GM21447 (cell line): ENCODE data around the gene EXOC3L4.
"Not testable (repeated sequence)": the region's sequence is repeated elsewhere in the genome, so short reads cannot be mapped to it uniquely, and the experiment has no call there.

ENCODE experiments used
- ATAC-seq: cut with Tn5 transposase; IDR thresholded peaks from one replicate; pipeline ENCODE4 v1.9.1; 2021; ENCODE audit not compliant: unreplicated experiment

EXOC3L4 gene

GRCh38 chr14:103103461-103104388 lies 9.2 kb downstream of the EXOC3L4 start:
- ATAC-seq: no peak

GRCh38 chr14:103104389-103104653 lies 9.8 kb downstream of the EXOC3L4 start:
- no peak for ATAC-seq

GRCh38 chr14:103104654-103105452 lies 10.3 kb downstream of the EXOC3L4 start:
- no peak for ATAC-seq

GRCh38 chr14:103105580-103106150 lies 11.1 kb downstream of the EXOC3L4 start:
- ATAC-seq: no peak

- ATAC-seq: no peak
These were observed 12.9 kb downstream of the EXOC3L4 start for GRCh38 chr14:103107455-103107854.

- ATAC-seq: no peak
These were observed 13.6 kb downstream of the EXOC3L4 start for GRCh38 chr14:103107941-103108748.

- peak; percentile 49 for ATAC-seq
These were observed 14.3 kb downstream of the EXOC3L4 start for GRCh38 chr14:103108749-103109207.

GRCh38 chr14:103109535-103110441 lies 15.3 kb downstream of the EXOC3L4 start:
- no peak for ATAC-seq

GRCh38 chr14:103110681-103111231 lies 16.2 kb downstream of the EXOC3L4 start:
- no peak for ATAC-seq

GRCh38 chr14:103111232-103111868 lies 16.8 kb downstream of the EXOC3L4 start:
- no peak for ATAC-seq

- ATAC-seq: no peak
These were observed 18.1 kb downstream of the EXOC3L4 start for GRCh38 chr14:103112400-103113243.

GRCh38 chr14:103113303-103113702 lies 18.8 kb downstream of the EXOC3L4 start:
- no peak for ATAC-seq

GRCh38 chr14:103113774-103114173 lies 19.2 kb downstream of the EXOC3L4 start:
- no peak for ATAC-seq

GRCh38 chr14:103115086-103115679 lies 20.7 kb downstream of the EXOC3L4 start:
- ATAC-seq: not testable (repeated sequence)

- ATAC-seq: no peak
These were observed 21.5 kb downstream of the EXOC3L4 start for GRCh38 chr14:103115845-103116572.

GRCh38 chr14:103116636-103117035 lies 22.1 kb downstream of the EXOC3L4 start:
- no peak for ATAC-seq

GRCh38 chr14:103117499-103117898 lies 23.0 kb downstream of the EXOC3L4 start:
- ATAC-seq: not testable (repeated sequence)
